Hepatic stellate cell (primary cell): ENCODE measurements around the gene APLP2.
A peak's percentile ranks its signal among the peaks of the same experiment; 100 is the strongest.

Experiments used
- DNase-seq: peaks from one replicate; pipeline ENCODE4 v3.0.0; 2011; ENCODE audit warnings: low spot score

The APLP2 gene

DNA sequence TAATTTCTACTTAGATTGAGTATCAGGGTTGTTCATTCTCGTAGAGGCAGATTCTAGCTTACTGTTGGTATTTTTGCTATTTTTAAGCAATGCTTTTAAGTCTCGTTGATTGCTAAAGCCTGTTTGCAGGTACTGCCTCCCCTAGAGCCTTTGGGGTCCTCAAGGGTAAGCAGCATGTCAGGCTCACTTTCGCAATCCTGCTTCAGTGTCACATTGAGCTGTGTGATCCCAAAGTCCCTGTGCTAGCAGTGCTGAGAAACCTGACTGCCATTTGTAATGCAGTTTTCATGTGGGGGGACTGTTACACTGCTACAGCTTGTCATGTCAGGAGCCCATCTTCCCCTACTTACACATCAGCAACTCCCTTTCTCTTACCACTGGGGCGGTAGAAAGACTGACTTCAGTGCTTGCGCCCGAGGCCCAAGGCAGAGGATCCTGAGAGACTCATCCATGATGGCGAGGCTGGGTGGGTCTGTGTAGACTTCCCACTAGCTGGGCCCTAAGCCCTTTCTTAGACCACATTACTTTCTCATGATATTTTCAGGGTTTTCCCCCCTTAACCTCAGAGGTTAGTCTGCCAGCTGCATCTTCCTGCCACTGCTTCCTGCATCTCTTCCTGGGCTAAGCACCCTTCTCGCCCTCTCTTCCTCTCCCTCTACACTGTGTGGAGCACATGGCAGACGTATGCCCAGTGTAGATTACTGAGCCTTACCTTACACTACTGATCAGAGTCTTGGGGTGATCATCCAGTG lies 49.1 kb downstream of the APLP2 start:
- no peak for DNase-seq

DNA sequence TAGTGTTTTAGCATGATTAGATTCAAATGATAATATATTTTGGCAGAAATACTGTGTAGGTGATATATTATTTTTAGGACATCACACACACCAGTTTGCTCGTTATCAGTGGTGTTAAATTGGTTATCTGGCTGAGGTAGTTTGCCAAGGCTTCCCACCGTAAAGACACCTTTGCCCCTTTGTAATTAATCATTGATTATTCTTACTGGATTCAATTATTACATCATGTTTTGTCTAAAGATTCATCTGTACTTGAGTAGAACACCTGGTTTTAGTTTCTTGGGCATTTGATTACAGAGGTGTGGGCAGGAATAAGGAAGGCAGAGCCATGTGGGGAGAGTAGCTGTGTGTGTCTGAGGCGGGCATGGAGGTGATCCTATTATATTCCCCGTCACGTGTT lies 50.4 kb downstream of the APLP2 start:
- DNase-seq, result no peak

DNA sequence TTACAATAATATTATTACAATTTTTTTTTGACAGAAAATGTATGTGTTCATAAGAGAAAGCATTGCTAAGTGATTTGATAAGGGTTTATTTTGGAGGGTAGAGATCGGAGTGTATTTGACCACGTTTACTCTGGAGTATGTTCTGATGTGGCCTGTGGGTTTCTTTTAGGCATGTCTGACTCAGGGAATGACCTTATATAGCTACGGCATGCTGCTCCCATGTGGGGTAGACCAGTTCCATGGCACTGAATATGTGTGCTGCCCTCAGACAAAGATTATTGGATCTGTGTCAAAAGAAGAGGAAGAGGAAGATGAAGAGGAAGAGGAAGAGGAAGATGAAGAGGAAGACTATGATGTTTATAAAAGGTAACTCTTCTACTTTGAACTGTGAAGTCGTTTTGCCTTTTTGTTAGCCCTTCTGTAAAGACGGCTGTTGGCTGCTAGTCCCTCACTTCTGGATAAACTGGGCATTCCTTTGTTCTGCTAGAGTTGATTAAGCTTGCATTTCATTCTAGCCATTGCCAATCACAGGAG lies 51.8 kb downstream of the APLP2 start:
- peak; percentile 81 for DNase-seq

DNA sequence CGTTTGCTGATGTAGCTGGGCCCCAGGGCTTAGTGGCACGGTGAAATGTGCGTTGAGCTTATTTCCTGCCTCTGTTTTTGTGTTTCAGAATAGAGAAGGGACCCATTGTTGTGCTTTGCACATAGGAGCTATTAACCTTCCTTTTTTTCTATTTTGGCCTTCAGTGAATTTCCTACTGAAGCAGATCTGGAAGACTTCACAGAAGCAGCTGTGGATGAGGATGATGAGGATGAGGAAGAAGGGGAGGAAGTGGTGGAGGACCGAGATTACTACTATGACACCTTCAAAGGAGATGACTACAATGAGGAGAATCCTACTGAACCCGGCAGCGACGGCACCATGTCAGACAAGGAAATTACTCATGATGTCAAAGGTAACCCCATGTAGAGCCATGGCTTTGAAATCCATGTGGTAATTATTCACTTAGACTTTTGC lies 52.5 kb downstream of the APLP2 start:
- DNase-seq, result no peak

DNA sequence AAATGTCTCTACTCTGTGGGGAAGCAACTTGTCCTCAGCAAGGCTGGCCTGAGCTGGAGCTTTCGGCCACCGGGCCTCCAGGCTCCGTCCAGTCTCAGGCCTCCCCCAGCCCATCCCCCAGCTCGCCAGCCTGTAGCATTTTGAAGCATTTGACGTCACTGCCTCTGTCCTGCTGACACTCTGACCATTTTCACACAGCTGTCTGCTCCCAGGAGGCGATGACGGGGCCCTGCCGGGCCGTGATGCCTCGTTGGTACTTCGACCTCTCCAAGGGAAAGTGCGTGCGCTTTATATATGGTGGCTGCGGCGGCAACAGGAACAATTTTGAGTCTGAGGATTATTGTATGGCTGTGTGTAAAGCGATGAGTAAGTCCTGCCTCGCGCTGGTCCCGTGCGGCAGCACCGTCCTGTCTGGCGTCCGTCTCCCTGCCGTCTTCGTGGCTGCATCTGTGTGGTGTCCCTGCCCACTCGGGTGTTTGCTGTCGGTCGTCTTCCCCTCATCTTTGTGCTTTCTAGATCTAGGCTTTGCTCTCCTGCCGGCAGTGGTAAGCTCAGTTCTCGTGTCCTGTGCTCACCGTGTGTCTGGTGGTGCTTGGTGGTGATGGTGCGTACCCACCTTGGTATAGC lies 53.8 kb downstream of the APLP2 start:
- no peak for DNase-seq

DNA sequence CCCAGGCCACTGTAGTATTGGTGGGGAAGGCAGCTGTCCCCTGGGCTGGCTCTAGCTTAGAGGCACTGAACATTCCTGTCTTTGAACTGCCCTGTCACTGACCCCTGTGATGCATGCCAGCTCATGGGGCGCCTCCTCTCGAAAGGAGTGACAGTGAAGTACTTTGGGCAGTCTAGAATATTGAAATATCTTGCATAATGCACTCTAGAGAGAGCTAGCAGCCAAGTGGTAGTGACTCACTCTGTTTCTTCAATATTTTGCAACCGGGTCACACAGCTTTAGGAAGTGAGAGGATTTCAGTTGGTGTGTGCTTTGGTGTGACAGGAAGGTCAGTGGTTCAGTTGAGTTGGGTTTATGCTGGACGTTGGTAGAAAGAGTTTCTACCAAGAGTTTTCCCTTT lies 54.4 kb downstream of the APLP2 start:
- peak; percentile 80 for DNase-seq

DNA sequence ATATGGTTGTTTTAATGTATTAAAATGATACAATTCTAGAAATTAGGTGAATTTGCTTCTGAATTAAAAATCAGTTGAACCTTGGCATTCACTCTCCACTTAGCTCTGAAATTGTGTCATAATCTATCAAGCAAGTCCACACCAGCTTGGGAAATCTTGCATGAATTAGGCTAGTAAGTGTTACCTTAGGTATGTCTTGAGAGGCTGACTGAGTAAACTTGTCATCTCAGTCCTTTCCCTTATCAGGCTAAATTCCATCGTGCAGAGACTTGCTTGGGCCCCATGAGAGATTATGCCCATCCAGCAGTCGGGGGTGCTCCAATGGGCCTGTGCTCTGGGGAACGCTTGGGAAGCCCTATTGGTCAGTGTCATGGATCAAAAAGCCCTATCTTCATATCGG lies 55.9 kb downstream of the APLP2 start:
- DNase-seq, result no peak

DNA sequence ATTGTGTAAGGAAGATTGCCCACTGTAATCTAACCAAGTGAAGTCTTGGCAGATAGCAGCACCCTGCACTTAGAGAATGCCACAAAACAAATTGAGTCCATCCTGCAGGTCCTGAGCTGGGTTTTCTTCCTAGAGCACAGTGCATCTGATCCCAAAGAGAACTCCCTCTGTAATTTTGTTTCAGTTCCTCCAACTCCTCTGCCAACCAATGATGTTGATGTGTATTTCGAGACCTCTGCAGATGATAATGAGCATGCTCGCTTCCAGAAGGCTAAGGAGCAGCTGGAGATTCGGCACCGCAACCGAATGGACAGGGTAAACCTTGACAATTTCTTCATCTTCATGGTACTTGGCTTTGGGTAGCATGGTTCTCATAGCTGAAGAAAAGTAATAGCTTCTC lies 56.8 kb downstream of the APLP2 start:
- DNase-seq, result no peak

DNA sequence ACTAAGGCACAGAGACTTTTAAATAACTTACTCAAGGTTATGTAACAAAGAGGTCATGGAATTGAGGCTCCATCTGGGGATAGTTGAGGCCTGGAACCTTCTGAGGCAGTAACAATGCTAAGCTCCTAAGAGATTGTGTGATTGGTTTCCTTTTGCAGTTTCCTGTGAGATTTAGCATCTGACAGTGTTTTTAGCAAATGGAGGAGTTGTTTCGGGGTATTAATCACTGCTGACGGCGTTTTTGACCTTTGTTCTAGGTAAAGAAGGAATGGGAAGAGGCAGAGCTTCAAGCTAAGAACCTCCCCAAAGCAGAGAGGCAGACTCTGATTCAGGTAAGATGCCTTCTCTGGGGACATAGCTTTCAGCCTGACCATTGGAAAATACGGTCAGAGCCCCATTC lies 57.8 kb downstream of the APLP2 start:
- no peak for DNase-seq

DNA sequence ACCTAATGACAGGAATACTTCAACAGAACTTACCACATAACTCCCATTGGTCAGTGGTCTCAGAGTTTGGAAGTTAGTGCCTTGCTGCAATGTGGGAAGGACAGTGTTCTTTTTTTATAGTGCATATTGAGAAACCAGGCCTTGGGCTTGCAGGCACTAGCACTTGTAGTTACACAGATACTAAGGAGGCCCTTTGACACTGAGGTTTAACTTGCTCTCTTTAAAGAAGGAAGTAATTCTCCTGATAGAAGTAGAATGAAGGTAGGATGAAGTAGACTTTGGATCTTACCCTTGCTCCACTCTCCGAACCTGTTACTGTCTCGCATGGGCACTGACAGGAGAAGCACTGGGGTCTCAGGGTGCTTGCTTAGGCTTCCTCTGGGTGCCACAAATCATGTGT lies 58.9 kb downstream of the APLP2 start:
- no peak for DNase-seq

DNA sequence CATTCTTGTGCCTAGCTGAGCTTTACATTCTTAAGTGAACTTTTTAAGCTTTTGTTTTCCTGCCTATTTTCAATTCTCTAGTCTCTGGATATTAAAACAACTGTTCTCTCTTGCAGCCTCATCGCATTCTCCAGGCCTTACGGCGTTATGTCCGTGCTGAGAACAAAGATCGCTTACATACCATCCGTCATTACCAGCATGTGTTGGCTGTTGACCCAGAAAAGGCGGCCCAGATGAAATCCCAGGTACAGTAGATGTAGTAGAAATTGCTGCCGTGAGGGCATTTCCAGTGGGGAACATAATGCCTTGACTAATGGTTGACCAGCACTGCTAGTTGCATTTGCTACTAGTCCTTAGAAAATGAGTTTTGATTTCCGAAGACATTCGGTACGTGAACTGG lies 60.2 kb downstream of the APLP2 start:
- no peak for DNase-seq

DNA sequence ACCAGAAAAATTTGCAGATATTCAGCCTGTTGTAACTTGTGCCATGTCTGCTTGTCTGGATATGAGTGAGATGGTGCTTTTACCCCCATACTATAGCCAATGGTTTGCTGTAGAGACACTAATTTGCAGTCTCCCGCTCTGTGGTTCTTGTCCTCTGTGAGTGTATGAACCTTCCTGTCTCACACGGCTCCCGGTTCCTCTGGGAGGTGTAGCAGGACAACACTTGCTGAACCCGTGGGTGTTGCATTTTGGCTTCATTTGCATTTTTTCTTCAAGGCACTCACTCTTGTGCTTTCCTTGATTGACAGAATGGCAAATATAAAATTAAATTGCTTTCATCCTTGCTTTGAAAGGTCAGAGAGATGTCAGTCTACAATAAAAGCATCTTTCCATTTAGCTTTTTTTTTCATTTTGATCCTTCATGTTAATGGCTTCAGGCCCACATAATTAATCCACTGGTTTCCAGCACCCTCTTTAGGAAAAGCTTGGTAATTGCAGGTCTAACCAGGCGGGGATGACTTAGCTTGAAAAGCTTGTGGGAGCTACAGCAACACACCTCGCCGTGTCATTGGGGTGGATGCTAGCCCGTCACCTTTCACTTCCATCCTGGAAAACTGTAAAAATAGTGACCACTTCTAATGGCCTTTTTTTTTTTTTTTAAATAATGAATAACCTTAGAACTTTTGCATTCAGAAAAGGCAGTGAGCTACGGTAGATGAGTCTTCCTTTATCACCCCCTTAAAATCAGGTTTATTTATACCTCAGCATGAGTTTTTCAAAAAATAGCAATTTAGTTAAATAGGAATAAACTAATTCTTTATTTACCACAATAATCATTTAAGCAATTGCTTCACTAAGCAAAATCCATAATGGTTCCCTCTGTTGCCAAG lies 62.5 kb downstream of the APLP2 start:
- DNase-seq, result peak; percentile 79

DNA sequence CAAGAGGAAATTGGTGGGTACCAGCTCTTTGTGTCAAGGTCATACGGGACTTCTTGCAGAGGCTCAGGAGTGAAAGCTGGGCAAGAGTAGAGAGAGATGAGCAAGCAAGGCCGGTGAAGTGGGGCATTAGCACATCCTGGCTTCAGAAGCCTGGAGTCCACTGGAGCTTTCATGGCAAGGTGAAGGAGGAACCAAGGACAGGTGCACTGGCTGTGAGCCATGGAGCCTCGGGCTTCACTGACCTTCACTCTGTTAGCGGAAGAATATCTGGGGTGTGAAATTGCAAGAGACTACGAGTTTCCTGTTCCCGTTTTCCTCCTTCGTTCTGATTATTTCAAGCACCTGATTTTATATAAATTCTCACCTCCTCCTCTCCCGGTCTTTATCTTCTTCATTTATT lies 64.0 kb downstream of the APLP2 start:
- DNase-seq, result no peak

DNA sequence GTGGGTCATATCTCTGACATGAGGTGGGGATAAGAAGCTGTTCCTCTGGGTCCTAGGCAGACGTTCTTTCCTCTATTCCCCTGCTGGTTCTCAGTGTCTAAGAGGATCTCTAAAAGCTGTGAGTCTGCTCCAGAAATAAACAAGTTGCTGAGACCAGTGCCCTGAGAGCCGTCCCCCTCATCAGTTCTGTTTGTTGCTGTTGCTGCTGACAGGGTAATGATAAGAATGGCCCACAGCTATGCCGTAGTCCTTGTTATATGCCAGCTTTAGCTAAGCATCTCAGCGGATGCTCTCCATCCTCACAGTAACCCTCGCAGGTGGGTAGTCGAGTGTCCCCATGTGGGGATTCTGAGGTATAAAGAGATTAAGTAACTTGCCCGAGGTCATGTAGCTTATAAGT lies 66.4 kb downstream of the APLP2 start:
- no peak for DNase-seq

DNA sequence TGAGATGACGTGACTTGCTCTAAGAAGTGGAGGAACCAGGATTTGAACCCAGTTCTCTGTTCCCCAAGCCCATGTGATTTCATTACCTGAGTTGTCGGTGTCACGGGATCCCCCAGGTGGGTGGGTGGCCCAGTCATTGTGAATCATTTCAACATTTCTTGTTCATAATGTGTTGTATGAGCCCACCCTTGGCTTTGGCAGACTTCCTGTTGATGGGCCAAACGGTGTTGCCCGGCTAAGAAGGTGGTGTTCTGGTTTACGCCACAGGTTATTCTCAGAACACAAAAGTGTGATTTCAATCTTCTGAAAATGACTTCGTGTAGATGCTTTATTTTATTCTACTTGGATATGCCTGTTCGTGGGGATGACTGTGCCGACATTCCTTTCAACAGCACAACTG lies 68.3 kb downstream of the APLP2 start:
- DNase-seq, result no peak

DNA sequence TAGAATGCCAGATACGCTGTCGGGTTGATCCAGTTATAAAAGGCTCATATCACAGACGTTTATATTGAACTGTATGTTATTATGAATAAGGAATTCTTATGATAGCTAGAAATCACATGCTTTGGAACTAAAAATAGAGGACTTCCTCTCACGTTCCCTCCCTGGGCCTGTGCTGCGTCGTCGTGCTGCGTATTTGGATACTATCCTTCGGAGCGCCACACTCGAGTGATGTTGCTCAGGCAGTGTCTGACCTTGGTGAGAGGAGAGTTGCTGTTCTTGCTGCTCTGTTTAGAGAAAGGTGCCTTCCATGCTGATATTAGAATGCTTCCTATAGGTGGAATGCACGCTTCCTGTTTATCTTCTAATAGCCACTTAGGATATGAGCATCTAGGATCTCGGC lies 69.7 kb downstream of the APLP2 start:
- no peak for DNase-seq

DNA sequence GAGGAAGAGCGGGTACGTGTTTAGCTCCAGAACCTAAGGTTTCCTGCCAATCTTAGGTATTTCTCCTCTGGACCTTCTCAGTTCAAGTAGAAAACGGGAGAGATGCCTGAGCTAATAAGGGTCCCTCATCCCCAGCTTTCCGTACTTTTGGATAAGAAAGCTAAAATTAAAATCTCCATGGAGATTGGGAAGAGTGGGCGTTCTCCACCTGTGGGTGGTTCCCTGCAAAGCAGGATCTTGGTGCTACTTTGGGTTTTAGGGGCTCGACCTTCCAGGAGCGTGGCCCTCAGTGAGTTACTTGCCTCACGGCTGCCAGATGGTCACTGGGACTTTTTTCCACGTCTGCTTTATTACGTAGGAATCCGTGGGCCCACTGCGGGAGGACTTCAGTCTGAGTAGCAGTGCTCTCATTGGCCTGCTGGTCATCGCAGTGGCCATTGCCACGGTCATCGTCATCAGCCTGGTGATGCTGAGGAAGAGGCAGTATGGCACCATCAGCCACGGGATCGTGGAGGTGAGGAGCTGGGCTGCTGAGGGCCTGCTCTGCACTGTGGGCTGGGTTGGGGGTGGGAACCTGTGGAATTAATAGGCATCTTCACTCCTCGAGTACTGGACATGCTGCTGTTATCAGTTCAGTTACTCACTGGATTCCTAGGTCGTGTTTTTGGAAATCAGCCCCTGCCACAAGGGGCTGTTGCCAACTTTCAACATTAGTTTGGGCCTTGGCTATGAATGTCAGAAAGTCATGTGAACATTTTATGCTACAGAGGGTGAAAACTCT lies 72.1 kb downstream of the APLP2 start:
- DNase-seq, result no peak

DNA sequence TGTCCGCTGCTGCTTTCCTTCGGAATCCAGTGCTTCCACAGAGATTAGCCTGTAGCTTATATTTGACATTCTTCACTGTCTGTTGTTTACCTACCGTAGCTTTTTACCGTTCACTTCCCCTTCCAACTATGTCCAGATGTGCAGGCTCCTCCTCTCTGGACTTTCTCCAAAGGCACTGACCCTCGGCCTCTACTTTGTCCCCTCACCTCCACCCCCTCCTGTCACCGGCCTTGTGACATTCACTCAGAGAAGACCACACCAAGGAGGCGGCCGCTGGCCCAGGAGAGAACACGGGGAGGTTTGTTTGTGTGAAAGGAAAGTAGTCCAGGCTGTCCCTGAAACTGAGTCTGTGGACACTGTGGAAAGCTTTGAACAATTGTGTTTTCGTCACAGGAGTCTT lies 74.4 kb downstream of the APLP2 start:
- no peak for DNase-seq

DNA sequence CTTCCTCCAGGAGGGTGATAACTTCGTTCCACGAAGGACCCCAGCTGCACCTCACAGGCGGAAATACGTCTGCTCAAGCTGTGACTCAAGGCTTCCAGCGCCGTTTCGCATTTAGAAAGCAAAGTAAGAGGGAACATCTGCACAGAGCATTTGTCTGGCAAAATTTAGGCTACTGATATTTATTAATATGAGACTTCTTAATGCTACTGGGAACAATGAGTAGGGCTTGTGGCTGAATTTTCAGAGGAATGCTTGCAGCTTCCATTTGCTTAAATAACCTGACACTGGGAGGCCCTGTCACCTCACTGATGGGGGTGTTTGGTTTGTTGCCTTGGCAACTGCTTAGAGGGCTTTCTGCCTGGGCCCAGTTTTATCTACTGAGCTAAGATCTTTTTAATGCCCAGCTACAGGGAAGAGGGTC lies 75.2 kb downstream of the APLP2 start:
- no peak for DNase-seq

DNA sequence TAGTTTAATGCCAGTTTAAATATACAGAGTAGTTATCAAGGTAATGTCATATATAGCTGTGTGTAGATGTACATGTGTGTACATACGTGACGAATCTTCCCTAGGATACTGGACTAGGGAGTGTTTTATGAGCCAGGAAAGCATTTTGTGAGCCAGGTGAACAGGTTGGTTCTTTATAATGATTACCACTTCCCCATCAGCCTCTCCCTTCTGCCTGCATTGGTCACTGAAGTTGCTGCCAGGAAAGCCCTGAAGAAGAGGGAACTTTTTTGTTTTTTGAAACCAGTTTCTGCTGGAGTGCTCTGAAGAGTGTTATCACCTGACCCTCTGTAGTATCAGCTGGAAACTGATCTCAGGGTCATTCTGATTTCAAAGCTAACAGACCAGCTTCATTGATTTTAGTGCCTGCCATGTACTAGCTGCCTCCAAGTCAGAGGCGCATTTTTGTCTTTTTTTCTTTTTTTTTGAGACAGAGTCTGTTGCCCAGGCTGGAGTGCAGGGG lies 75.7 kb downstream of the APLP2 start:
- no peak for DNase-seq

DNA sequence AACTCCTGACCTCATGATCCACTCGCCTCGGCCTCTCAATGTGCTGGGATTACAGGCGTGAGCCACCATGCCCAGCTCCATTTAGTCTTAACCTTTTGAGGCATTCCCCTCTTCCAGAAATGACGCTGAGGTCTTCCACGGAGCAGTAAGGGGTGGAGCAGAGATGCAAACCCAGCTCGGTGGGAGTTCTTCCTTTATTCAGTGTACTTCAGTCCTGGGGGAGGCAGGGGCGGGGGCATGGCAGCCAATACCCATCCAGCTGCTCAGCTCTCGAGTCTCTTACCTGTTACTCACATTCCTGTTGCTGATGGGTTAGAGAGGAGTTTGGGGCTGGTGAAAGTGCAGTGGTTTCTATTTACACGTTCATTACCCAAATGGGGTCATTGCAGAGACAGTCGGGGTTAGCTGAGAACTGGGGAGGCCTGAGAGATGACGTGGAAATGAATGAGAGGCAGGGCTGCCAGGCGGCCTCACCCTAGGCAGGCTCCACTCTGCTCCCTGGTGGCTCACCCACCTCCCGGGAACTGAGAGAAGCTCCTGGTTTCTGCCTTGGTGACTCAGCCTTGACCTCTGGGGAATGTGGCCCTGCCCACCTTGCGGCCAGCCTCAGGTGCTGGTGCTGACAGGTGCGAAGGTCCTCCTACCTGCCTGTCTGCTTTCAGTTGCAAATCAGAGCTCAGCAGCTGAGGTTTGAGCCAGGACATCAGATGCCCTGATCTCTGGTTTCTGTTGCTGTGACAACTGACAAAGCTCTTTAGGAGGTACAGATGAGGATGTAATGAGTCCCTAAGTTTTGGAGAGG lies 76.5 kb downstream of the APLP2 start:
- no peak for DNase-seq
